ENCODE results near the gene PDK2.
A peak's percentile ranks its signal among the peaks of the same experiment; 100 is the strongest.

Gene PDK2

GRCh38 chr17:50078430-50078829 is 16.7 kb upstream of the PDK2 start:
- DNase-seq (ENCODE audit: low read depth in 2 of 2): no peak

DNA sequence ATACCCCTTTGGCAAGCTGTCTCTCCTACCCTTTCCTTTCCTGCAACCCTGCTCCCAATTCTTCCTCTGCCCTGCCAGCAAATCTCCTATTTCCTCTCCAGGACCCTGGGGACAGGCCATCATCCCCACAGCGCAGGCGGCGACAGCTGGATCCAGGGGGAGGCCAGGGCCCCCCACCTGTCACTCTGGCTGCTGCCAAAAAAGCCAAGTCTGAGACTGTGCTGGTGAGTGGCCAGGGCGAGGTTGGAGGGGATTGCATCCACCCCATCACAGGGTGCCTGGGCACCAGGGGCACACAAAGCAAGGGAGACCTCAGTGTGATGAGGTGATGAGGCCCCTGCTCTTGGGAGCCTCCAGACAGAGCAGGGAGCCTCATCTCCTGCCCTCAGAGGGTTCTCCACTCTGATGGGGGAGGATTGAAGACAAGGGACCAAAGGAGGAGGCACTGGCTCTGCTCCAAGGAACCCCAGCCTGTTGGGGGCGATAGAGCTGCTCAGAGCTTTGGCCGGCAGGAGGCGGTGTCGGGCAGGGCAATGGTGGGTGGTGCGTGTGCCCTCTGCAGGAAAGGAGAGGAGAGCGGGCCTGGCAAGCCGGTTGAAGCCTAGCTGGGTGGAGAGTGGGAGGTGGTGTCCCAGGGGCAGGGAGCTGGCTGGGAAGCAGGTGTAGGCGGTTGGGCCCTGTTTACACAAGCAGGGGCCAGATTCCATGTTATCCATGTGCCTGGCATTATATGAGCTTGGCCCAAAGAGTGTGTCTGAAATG is 15.6 kb upstream of the PDK2 start:
- no peak for DNase-seq (ENCODE audit: low read depth in 2 of 2)

GRCh38 chr17:50080096-50080480 is 15.1 kb upstream of the PDK2 start:
- DNase-seq (ENCODE audit: low read depth in 2 of 2): no peak

GRCh38 chr17:50080827-50081226 is 14.3 kb upstream of the PDK2 start:
- DNase-seq (ENCODE audit: low read depth in 2 of 2): no peak

GRCh38 chr17:50081757-50082156 is 13.4 kb upstream of the PDK2 start:
- no peak for DNase-seq (ENCODE audit: low read depth in 2 of 2)

DNA sequence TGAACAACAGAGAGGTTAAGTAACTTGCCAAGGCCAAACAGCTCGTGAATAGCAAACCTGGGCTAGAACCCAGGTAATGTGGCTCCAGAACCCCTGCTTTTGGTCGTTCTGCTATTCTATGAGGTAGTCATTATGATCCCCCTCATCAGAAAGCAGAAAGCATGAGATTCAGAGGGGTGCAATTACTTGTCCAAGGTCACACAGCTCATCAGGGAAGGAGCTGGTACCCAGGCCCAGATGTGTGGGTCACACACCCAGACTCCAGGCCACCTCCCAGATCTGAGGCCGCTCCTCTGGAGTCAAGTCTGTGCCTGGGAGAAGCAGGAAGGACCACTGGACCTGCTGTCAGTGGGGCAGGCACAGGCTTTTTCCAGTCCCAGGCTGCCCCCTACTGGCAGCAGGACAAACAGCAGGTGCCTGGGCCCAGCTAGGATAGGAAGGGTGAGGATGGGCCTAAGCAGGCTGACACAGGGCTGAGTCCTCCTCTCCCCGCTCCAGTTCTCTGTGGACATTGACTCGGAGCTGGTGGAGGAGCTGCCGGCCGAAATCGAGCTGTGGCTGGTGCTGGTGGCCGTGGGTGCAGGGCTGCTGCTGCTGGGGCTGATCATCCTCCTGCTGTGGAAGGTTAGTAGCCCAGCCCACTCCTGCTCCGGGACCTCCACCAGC is 7.8 kb upstream of the PDK2 start:
- peak; percentile 35 to 37 for DNase-seq (ENCODE audit: low read depth in 2 of 2)

- no peak for DNase-seq (ENCODE audit: low read depth in 2 of 2)
Measured at GRCh38 chr17:50087912-50088405, 7.2 kb upstream of the PDK2 start.

GRCh38 chr17:50088952-50089825 is 6.0 kb upstream of the PDK2 start:
- DNase-seq (ENCODE audit: low read depth in 2 of 2): no peak

DNA sequence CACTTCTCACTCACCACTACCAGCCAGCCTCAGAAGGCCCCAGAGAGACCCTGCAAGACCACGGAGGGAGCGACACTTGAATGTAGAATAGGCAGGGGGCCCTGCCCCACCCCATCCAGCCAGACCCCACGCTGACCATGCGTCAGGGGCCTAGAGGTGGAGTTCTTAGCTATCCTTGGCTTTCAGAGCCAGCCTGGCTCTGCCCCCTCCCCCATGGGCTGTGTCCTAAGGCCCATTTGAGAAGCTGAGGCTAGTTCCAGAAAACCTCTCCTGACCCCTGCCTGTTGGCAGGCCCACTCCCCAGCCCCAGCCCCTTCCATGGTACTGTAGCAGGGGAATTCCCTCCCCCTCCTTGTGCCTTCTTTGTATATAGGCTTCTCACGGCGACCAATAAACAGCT is 5.1 kb upstream of the PDK2 start:
- no peak for DNase-seq (ENCODE audit: low read depth in 2 of 2)

GRCh38 chr17:50090971-50091917 is 3.9 kb upstream of the PDK2 start:
- no peak for DNase-seq (ENCODE audit: low read depth in 2 of 2)

DNA sequence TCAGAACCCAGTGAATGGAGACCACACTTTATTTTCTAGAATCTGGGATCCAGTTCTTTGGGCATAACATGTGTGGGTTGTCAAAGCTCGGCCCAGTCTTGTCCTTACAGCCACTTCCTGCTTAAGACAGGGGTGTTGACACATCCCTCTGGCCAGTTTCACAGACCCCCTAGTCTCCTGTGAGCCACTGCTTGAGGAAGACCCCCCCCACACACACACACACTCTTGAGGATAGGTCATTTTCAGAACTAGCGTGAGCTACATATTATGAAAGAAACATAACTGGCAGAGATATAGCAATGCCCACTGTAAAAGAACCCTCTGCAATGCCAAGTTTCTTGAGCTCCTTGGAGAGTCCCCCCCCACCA is 3.2 kb upstream of the PDK2 start:
- no peak for DNase-seq (ENCODE audit: low read depth in 2 of 2)

DNA sequence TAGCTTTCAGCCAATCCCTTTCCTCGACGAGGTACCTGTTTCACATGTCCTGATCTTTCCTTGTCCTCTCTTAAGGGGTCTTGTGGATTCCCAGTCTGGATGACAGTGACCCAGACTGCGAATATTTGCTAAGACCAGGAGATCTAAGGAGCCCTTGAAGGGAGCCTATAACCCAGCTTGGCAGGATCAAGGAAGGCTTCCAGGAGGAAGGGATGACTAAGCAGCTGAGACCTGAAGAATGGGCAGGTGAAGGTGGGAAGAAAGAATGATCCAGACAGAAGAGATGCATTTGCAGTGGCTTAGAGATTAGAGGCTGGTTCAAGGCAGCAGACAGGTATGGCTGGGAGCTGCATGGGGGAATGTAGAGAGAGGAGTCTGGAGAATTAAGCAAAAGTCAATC is 1.9 kb upstream of the PDK2 start:
- no peak for DNase-seq (ENCODE audit: low read depth in 2 of 2)

GRCh38 chr17:50093807-50094206 is 1.3 kb upstream of the PDK2 start:
- no peak for DNase-seq (ENCODE audit: low read depth in 2 of 2)

GRCh38 chr17:50094243-50094752 is 853 bp upstream of the PDK2 start:
- peak; percentile 67 to 68 for DNase-seq (ENCODE audit: low read depth in 2 of 2)

- no peak for DNase-seq (ENCODE audit: low read depth in 2 of 2)
Measured at GRCh38 chr17:50095626-50096037, 481 bp downstream of the PDK2 start.

DNA sequence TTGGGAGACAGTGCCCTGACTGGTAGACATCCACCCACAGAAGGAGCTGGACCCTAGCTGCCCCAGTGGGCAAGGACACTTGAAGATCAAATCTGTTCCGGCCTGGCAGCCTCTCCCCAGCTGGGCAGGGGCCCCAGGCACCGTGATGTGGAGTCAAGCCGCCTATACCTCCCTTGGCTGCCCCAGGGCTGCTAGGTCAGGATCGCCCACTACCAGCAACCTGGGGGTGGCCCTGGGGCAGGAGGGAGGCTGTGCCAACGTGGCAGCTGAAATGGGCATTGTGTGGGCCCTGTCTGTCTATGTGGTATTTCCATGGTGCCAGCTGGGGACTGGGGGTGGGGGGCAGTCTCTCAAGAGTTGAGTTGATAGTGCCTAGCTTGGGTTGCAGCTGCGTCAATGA is 941 bp downstream of the PDK2 start:
- DNase-seq (ENCODE audit: low read depth in 2 of 2): no peak

DNA sequence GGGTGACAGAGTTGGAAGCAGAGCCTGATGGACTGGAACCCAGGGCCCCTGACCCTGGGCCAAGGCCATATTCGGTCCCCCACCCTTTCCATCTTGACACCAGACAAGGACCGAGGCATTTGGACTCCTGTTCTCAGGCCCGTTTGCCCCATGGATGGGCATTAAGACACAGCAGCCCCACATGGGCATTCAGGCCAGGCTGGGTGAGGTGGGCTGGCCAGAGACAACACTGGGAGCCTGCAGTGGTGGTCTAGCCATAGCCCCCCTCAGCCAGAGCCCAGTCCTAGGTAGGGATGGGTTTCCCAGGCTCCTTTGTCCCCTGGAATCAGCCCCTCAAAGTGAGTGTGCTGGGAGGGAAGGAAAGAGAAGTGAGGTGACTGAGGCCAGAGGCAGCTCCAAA is 1.6 kb downstream of the PDK2 start:
- no peak for DNase-seq (ENCODE audit: low read depth in 2 of 2)

- DNase-seq (ENCODE audit: low read depth in 2 of 2): no peak
Measured at GRCh38 chr17:50097455-50097854, 2.3 kb downstream of the PDK2 start.

GRCh38 chr17:50097926-50098325 is 2.8 kb downstream of the PDK2 start:
- no peak for DNase-seq (ENCODE audit: low read depth in 2 of 2)

DNA sequence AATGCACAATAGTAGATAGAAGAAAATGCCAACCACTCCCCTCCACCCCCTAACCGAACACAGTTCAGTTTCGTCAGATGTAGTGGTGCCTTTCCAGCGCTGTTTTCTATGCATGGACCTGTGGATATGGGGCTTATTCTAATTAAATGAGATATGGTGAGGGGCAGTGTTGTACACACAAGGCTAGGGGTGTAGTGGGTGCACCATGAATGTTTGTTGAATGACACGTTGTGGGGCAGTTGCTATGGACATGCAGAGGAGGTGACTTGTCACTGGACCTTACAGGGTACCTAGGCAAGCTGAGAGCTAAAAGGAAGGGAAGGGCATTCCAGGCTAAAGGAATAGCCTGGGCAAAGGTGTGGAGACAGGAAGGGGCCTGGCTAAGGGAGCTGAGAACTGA is 3.4 kb downstream of the PDK2 start:
- DNase-seq (ENCODE audit: low read depth in 2 of 2): no peak

- no peak for DNase-seq (ENCODE audit: low read depth in 2 of 2)
Measured at GRCh38 chr17:50099003-50099402, 3.9 kb downstream of the PDK2 start.

Data from fibroblast of skin of left quadriceps (primary cell).